ENCODE measurements around the gene SERPINA4. TPM values are rescaled to one million over a fixed set of nuclear protein-coding genes. Genes with fewer than 3 reads are reported as not detected.

The SERPINA4 gene
- total and polyA plus RNA-seq, 9 of the 15 experiments (the other 6 are each of a cell fraction or from before 2014, with no cell fraction given): not detected

DNA sequence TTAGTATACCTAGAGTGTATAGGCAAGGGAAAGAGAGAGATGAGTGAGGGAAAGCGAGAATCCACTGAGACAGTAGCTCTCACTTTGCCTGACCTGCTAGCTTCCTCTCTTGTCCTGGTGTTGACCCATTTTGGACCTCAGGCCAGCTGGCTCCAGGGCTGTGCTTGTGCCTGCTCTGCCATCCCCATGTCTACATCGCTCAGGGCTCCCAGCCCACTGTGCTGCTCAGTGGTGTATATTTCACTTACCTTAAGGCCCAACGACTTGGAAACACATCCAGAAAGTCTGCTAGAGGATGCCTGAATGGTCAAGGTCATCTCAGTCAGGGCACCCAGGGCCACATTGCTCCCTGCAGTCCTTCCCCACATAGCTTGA, 964 bp upstream of the SERPINA4 start:
- Histone ChIP-seq H3K79me2 (ENCODE audit: control insufficient read depth, insufficient read depth, low read length) (no peaks in the 10 kb centered on the region), H3K27ac (ENCODE audit: extremely low read depth, low read depth, low read length) (no peak overlapping the region), H3K9me3 (replicated peaks; ENCODE audit: control insufficient read depth, insufficient read depth, low read depth, low read length) (no peaks in the 10 kb centered on the region), H3K4me1 (replicated peaks in 1 of 2; ENCODE audit: control insufficient read depth in 2 of 2, insufficient read depth in 2 of 2, low read length in 2 of 2) (no peaks in the 10 kb centered on the region), H3K9ac (ENCODE audit: insufficient read depth in 1 of 2, low read depth in 2 of 2, low read length in 2 of 2) (no peak overlapping the region), H3K9me1 (ENCODE audit: control insufficient read depth, insufficient read depth, low read length) (no peaks in the 10 kb centered on the region), H2AFZ (ENCODE audit: low read depth, low read length) (no peak overlapping the region), H3K4me3 (no peak overlapping the region), H4K20me1 (replicated peaks; ENCODE audit: control insufficient read depth, insufficient read depth, low read length) (no peaks in the 10 kb centered on the region), H3K27me3 (ENCODE audit: control insufficient read depth in 2 of 2, insufficient read depth in 2 of 2, low read length in 2 of 2) (no peaks in the 10 kb centered on the region), H3K36me3 (ENCODE audit: control insufficient read depth, insufficient read depth, low read length) (no peaks in the 10 kb centered on the region), H3K4me2 (ENCODE audit: insufficient read depth, low read length) (no peak overlapping the region)
- FAIRE-seq (no peak), DNase-seq (ENCODE audit: extremely low read depth in 1 of 4, low spot score in 3 of 4) (no peak), ATAC-seq (no peak)
- ChIA-PET POLR2A (interaction anchor here (0.6 to 0.7 kb wide), 2 partner anchors 9 to 1090 kb away, joined by 3 read pairs; no protein-coding TSS in a partner anchor), CTCF (ENCODE audit: low intra/inter-chr PET ratio) (no interaction called here)
- TF ChIP-seq ATF4 (CRISPR knock-in tag; IDR thresholded peaks at IDR 0.05): no peak
- TF ChIP-seq RBM17 (IDR thresholded peaks at IDR 0.05; ENCODE audit: borderline replicate concordance, low read depth, low read length): no peak
- no peak for TF ChIP-seq MNT (conservative IDR thresholded peaks at IDR 0.05)
- TF ChIP-seq, protein P1, sequence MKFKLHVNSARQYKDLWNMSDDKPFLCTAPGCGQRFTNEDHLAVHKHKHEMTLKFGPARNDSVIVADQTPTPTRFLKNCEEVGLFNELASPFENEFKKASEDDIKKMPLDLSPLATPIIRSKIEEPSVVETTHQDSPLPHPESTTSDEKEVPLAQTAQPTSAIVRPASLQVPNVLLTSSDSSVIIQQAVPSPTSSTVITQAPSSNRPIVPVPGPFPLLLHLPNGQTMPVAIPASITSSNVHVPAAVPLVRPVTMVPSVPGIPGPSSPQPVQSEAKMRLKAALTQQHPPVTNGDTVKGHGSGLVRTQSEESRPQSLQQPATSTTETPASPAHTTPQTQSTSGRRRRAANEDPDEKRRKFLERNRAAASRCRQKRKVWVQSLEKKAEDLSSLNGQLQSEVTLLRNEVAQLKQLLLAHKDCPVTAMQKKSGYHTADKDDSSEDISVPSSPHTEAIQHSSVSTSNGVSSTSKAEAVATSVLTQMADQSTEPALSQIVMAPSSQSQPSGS (CRISPR knock-in tag; IDR thresholded peaks at IDR 0.05): no peak
- no peak for TF ChIP-seq EP300 (IDR thresholded peaks at IDR 0.05; ENCODE audit: low read length)
- no peak for TF ChIP-seq ZNF175 (CRISPR knock-in tag; IDR thresholded peaks at IDR 0.05; ENCODE audit: low read depth)
- no peak for TF ChIP-seq COPS2 (conservative IDR thresholded peaks at IDR 0.05)
- TF ChIP-seq JUN (IDR thresholded peaks at IDR 0.05; ENCODE audit: borderline replicate concordance, low read depth, low read length): no peak
- TF ChIP-seq JUN (CRISPR knock-in tag; IDR thresholded peaks at IDR 0.05; ENCODE audit: borderline replicate concordance): no peak
- no peak for TF ChIP-seq ARNT (IDR thresholded peaks at IDR 0.05)
- TF ChIP-seq ZNF253 (CRISPR knock-in tag; conservative IDR thresholded peaks at IDR 0.05): no peak
- no peak for TF ChIP-seq PPARD (CRISPR knock-in tag; IDR thresholded peaks at IDR 0.05)
- no peak for TF ChIP-seq SNIP1 (IDR thresholded peaks at IDR 0.05; ENCODE audit: low read depth)
- intact Hi-C loops (cut with micrococcal nuclease) (no loop called here), in situ Hi-C loops (cut with MboI) (no loop called here)
- BruUV-seq (replicated peaks): no TSS peak
- whole genome bisulfite sequencing (ENCODE audit: insufficient coverage, low coverage, missing lambda C conversion rate): 5% methylated on average over 2 of the region's 3 CpGs
